ENCODE measurements around the gene ATP1A1. TPM values are rescaled to one million over a fixed set of nuclear protein-coding genes. Genes with fewer than 3 reads are reported as not detected.

ATP1A1 gene
- total and polyA plus RNA-seq, 2 experiments from 2014 or later: 66.4 to 116 TPM

GRCh38 chr1:116429821-116430374, 56.9 kb downstream of the ATP1A1 start:
- no peak overlapping the region for H3K27ac ChIP-seq
- H3K4me2 ChIP-seq (ENCODE audit: unreplicated experiment): no peak overlapping the region
- H3K9me3 ChIP-seq (ENCODE audit: low read depth): no peaks in the 10 kb centered on the region
- no peaks in the 10 kb centered on the region for H3K4me1 ChIP-seq (ENCODE audit: insufficient read depth)
- TF ChIP-seq EZH2 (IDR thresholded peaks at IDR 0.05; ENCODE audit: insufficient read depth, poor library complexity, severe bottlenecking): no peak
- TF ChIP-seq EZH2phosphoT487 (IDR thresholded peaks at IDR 0.05; ENCODE audit: insufficient read depth, low read depth): no peak
- H3K79me2 ChIP-seq (ENCODE audit: insufficient read depth): no peaks in the 10 kb centered on the region
- H3F3A ChIP-seq (ENCODE audit: insufficient read depth): no peaks in the 10 kb centered on the region
- H2AFZ ChIP-seq: no peak overlapping the region
- no peaks in the 10 kb centered on the region for H4K20me1 ChIP-seq (ENCODE audit: insufficient read depth)
- no peak overlapping the region for H3K4me3 ChIP-seq
- H3K9me2 ChIP-seq (ENCODE audit: insufficient read depth): no peaks in the 10 kb centered on the region
- WGBS, 2 experiments (ENCODE audit: low coverage in 1 of 2, low lambda C conversion rate in 2 of 2, missing lambda C conversion rate in 2 of 2): 66 to 67% methylated on average over 2 of the region's 2 CpGs
- H3K9ac ChIP-seq: no peak overlapping the region
- H3K27me3 ChIP-seq (replicated peaks; ENCODE audit: insufficient read depth): no peaks in the 10 kb centered on the region; the same call in 1 of the 2 replicates
- no peaks in the 10 kb centered on the region for H3K36me3 ChIP-seq (ENCODE audit: low read depth)
- no peak for DNase-seq
- in situ Hi-C loops (cut with MboI): no loop called here

GRCh38 chr1:116431870-116432500, 58.9 kb downstream of the ATP1A1 start:
- Histone ChIP-seq H3K9me3 (ENCODE audit: low read depth) (no peaks in the 10 kb centered on the region), H3K36me3 (ENCODE audit: low read depth) (no peaks in the 10 kb centered on the region), H3K27me3 (replicated peaks; ENCODE audit: insufficient read depth) (no peaks in the 10 kb centered on the region; the same call in 1 of the 2 replicates), H3K9ac (no peak overlapping the region), H3K4me3 (no peak overlapping the region), H3K4me2 (ENCODE audit: unreplicated experiment) (no peak overlapping the region), H4K20me1 (ENCODE audit: insufficient read depth) (no peaks in the 10 kb centered on the region), H3K4me1 (ENCODE audit: insufficient read depth) (no peaks in the 10 kb centered on the region), H3K9me2 (ENCODE audit: insufficient read depth) (no peaks in the 10 kb centered on the region), H3F3A (ENCODE audit: insufficient read depth) (no peaks in the 10 kb centered on the region), H3K79me2 (ENCODE audit: insufficient read depth) (no peaks in the 10 kb centered on the region), H2AFZ (no peak overlapping the region), H3K27ac (no peak overlapping the region)
- TF ChIP-seq EZH2phosphoT487 (IDR thresholded peaks at IDR 0.05; ENCODE audit: insufficient read depth, low read depth): no peak
- TF ChIP-seq EZH2 (IDR thresholded peaks at IDR 0.05; ENCODE audit: insufficient read depth, poor library complexity, severe bottlenecking): no peak
- in situ Hi-C loops (cut with MboI): no loop called here
- 55 to 56% methylated on average over 7 of the region's 7 CpGs for WGBS, 2 experiments (ENCODE audit: low coverage in 1 of 2, low lambda C conversion rate in 2 of 2, missing lambda C conversion rate in 2 of 2)
- no peak for DNase-seq

- Histone ChIP-seq H3K9me2 (ENCODE audit: insufficient read depth) (no peaks in the 10 kb centered on the region), H3K4me3 (no peak overlapping the region), H3K27me3 (replicated peaks; ENCODE audit: insufficient read depth) (no peaks in the 10 kb centered on the region; the same call in 1 of the 2 replicates), H3K4me2 (ENCODE audit: unreplicated experiment) (no peak overlapping the region), H3K4me1 (ENCODE audit: insufficient read depth) (no peaks in the 10 kb centered on the region), H3K9ac (no peak overlapping the region), H4K20me1 (ENCODE audit: insufficient read depth) (no peaks in the 10 kb centered on the region), H3K27ac (no peak overlapping the region), H3K36me3 (ENCODE audit: low read depth) (no peaks in the 10 kb centered on the region), H3F3A (ENCODE audit: insufficient read depth) (no peaks in the 10 kb centered on the region), H3K79me2 (ENCODE audit: insufficient read depth) (no peaks in the 10 kb centered on the region), H3K9me3 (ENCODE audit: low read depth) (no peaks in the 10 kb centered on the region), H2AFZ (no peak overlapping the region)
- no peak for TF ChIP-seq EZH2 (IDR thresholded peaks at IDR 0.05; ENCODE audit: insufficient read depth, poor library complexity, severe bottlenecking)
- TF ChIP-seq EZH2phosphoT487 (IDR thresholded peaks at IDR 0.05; ENCODE audit: insufficient read depth, low read depth): no peak
- WGBS, 2 experiments (ENCODE audit: low coverage in 1 of 2, low lambda C conversion rate in 2 of 2, missing lambda C conversion rate in 2 of 2): 25 to 36% methylated on average over 3 of the region's 3 CpGs
- no peak for DNase-seq
- in situ Hi-C loops (cut with MboI): no loop called here
These were observed 59.7 kb downstream of the ATP1A1 start for GRCh38 chr1:116432655-116433265.

- Histone ChIP-seq H4K20me1 (ENCODE audit: insufficient read depth) (no peaks in the 10 kb centered on the region), H3K4me3 (no peak overlapping the region), H3K4me2 (ENCODE audit: unreplicated experiment) (no peak overlapping the region), H3K27me3 (replicated peaks; ENCODE audit: insufficient read depth) (no peaks in the 10 kb centered on the region), H3K27ac (no peak overlapping the region), H3K9me2 (ENCODE audit: insufficient read depth) (no peaks in the 10 kb centered on the region), H3K4me1 (ENCODE audit: insufficient read depth) (no peaks in the 10 kb centered on the region), H2AFZ (no peak overlapping the region), H3F3A (ENCODE audit: insufficient read depth) (no peaks in the 10 kb centered on the region), H3K9me3 (ENCODE audit: low read depth) (no peaks in the 10 kb centered on the region), H3K36me3 (ENCODE audit: low read depth) (no peaks in the 10 kb centered on the region), H3K79me2 (ENCODE audit: insufficient read depth) (no peaks in the 10 kb centered on the region), H3K9ac (no peak overlapping the region)
- 47 to 50% methylated on average over 13 of the region's 13 CpGs for WGBS, 2 experiments (ENCODE audit: low coverage in 1 of 2, low lambda C conversion rate in 2 of 2, missing lambda C conversion rate in 2 of 2)
- no peak for TF ChIP-seq EZH2 (IDR thresholded peaks at IDR 0.05; ENCODE audit: insufficient read depth, poor library complexity, severe bottlenecking)
- no peak for TF ChIP-seq EZH2phosphoT487 (IDR thresholded peaks at IDR 0.05; ENCODE audit: insufficient read depth, low read depth)
- peak; percentile 44 for DNase-seq
- in situ Hi-C loops (cut with MboI): no loop called here
These were observed 60.5 kb downstream of the ATP1A1 start for GRCh38 chr1:116433275-116434257.

All from GM23248 (cell line).